PC-9 (cell line): ENCODE results near the gene UBE4B.

Experiments used
- CTCF ChIP-seq: fragments of 200-600 bp; sonication (generic); conservative IDR thresholded peaks from 2 replicates; pipeline ENCODE4 v1.6.1; 2017; ENCODE audit warnings: mixed run types, antibody characterized with exemption, mild to moderate bottlenecking, moderate library complexity
- EZH2 ChIP-seq: fragments of 200-600 bp; sonication (generic); IDR thresholded peaks from 2 replicates; pipeline ENCODE4 v1.8.0; 2017; ENCODE audit warnings: antibody characterized with exemption, low read depth

GRCh38 chr1:10019561-10019960, 13.2 kb upstream of the UBE4B start:
- TF ChIP-seq CTCF (no peak), EZH2 (no peak)
